UCSD-AML1 (cell line): ENCODE data around the gene HPCAL1.

ENCODE experiments used
- DNase-seq: peaks from one replicate; lab custom pipeline; 2025; ENCODE audit not compliant: unreplicated experiment; lab: John Stamatoyannopoulos, UW

The HPCAL1 gene

GRCh38 chr2:10352361-10352760, 49.7 kb downstream of the HPCAL1 start:
- DNase-seq = no peak

- DNase-seq = no peak
Measured at GRCh38 chr2:10352972-10353371, 50.3 kb downstream of the HPCAL1 start.

DNA sequence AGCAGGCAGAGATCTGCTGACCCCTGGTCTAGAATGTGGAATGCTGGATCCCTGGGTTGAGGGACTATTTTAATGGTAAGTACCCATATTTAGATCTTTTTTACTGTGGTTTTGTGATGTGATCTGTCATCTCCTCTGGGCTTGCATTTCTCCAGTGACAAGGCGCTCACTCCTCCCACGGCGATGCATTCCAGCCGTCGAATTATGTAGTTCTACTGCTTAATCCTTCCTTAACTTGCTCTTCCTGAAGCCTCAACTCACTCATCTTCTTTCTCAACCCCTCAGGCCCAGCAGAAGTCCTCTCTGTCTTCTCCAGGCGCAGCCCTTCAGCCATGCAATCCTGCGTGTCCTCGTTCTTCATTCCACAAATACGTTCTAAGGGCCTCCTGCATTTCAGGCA, 51.2 kb downstream of the HPCAL1 start:
- DNase-seq = no peak

GRCh38 chr2:10354399-10354798, 51.7 kb downstream of the HPCAL1 start:
- DNase-seq = no peak

- no peak for DNase-seq
Measured at GRCh38 chr2:10355471-10356438, 53.1 kb downstream of the HPCAL1 start.

GRCh38 chr2:10356439-10356811, 53.7 kb downstream of the HPCAL1 start:
- DNase-seq = no peak

- no peak for DNase-seq
Measured at GRCh38 chr2:10357193-10358169, 54.8 kb downstream of the HPCAL1 start.

DNA sequence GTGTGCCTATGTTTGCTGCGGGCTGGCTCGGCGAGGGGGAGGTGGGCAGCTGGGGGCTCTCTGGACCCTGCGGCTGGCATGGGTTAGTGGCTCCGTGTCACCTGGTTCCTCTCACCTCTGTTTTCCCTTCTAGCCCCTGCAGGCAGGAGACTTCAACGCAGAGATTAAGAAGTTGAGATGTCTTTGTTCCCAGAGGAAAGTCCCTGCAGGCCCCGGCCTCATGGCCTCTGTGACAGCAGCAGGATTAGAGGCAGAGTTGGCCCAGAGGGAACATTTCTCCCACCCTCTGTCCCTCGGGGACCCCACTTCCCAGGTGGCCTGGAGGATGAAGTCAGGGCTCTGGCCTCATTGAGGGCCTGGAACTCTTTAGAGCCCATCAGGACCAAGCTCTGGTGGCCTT, 56.5 kb downstream of the HPCAL1 start:
- no peak for DNase-seq

GRCh38 chr2:10359731-10360329, 57.1 kb downstream of the HPCAL1 start:
- no peak for DNase-seq

- DNase-seq = no peak
Measured at GRCh38 chr2:10360460-10360849, 57.8 kb downstream of the HPCAL1 start.

- DNase-seq = no peak
Measured at GRCh38 chr2:10360850-10361588, 58.3 kb downstream of the HPCAL1 start.

DNA sequence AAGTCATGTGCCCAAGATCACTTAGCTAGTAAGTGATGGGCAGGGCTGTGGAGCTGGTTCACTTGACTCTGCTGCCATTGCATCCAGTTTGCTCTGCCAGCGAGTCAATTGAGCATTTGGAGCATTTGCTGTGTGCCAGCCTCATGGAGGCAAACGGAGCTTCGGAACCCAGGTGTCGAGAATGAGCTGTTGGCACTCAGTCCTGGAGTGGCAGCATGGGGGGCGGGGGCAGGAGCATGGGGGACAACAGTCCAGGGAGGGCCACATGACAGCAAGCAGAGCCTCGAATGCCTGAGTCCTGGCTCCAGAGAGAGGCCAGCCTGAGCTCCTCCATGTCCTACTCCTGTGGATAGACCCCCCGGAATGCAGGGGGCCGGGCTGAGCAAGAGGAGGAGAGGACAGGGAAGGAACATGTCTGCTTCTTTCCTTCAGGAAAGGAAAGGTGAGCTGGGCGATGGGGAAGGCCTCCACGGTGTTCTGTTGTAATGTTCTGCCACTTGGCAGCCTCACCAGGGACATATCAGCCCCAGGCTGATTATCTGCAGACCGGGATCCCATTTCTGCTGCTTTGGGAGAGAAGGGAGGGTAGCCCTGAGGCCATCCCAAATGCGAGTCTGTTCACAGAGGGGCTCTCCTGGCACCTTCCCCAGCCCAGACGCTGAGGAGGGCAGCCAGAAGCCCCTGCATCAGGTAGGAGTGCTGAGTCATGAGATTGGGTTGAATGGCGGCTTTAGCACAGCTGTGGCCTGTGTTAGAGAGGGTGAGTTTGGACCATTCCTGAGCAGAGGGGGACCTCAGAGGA, 59.6 kb downstream of the HPCAL1 start:
- no peak for DNase-seq

DNA sequence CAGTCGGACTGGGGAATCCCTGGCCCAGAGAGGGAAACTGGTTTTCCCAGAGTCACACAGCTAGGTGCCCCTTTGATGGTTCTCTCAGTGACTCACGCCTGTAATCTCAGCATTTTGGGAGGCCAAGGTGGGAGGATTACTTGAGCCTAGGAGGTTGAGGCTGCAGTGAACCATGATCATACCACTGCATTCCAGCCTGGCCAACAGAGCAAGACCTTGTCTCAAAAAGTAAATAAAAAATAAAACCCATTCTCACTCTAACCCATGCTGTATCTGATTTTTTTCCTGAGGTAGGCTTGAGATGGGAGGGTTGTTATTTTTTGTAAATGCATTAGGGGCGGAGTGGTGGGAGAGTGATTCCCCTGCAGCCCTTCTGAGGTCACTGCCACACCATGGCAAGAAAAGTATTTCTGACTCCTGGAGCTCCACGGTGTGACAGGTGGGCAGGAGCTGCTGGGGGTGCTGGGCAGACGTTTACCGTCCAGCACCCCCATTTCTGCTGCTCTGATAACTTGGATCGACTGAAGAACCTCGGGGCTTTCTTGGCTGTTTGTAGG, 60.3 kb downstream of the HPCAL1 start:
- no peak for DNase-seq

DNA sequence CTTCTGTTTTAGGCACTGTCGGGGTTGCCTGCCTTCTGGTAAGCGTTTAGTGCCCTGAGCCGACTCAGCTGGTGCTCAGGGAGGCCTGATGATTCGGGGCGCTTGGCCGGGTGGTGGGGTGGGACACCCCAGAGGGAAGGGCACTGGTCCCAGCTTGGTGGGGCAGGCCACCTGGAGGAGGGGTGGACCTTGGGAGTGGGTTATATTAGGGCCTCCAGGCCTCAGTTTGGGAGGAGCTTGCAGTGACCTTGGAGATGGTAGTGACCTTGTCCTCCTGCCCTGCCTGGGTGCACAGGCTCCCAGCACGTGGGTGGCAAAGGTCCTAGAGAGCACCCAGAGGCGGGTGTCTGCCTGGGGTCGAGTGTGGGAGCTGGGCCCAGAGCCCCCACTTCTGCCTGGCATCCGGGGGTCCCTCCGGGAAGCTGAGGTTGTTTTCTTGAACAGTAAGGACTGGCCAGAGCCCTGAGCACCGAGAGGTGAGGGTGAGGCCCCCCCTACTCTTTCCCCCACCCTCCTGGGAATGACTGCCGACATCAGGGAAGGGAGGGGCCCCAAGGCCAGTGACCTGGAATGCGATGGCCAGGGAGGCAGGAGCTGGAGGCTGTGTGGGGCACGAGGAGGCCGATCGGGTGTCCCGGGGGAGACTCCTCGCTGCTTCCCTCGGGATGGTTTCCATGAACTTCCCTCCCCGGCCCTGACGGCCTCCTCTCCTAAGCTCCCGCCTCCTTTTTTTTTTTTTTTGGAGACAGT, 61.3 kb downstream of the HPCAL1 start:
- no peak for DNase-seq

GRCh38 chr2:10365412-10365811, 62.7 kb downstream of the HPCAL1 start:
- no peak for DNase-seq

DNA sequence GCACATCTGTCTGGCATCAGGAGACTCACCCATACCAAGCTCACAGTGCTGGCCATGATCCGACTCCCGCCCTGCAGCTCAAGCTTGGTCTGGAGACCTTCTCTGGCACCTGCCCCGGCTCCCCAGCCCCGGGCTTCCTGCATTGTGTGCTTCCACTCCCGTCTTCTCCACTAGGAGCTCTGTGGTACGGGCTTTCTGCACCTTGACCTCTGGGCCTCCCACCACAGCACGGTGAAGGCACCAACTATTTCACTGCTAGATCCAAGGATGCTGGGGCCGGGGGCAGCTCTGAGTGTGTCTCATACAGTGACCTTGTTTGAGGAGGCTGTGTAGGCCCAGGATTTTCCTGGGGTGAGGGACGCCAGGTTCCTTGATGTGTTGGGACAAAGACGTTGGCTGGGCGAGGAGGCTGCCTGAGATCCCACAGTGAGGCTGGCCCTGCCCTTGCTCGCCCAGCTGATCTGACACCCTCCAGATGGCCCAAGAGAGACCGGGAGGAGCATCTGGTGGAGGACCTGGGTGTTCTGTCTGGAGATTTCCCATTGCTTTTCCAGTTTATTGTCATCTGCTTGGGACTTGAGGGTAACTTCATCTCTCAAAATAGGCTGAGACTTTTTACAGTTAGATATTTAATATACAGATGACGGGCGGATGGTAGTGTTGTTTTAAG, 64.0 kb downstream of the HPCAL1 start:
- DNase-seq = no peak

DNA sequence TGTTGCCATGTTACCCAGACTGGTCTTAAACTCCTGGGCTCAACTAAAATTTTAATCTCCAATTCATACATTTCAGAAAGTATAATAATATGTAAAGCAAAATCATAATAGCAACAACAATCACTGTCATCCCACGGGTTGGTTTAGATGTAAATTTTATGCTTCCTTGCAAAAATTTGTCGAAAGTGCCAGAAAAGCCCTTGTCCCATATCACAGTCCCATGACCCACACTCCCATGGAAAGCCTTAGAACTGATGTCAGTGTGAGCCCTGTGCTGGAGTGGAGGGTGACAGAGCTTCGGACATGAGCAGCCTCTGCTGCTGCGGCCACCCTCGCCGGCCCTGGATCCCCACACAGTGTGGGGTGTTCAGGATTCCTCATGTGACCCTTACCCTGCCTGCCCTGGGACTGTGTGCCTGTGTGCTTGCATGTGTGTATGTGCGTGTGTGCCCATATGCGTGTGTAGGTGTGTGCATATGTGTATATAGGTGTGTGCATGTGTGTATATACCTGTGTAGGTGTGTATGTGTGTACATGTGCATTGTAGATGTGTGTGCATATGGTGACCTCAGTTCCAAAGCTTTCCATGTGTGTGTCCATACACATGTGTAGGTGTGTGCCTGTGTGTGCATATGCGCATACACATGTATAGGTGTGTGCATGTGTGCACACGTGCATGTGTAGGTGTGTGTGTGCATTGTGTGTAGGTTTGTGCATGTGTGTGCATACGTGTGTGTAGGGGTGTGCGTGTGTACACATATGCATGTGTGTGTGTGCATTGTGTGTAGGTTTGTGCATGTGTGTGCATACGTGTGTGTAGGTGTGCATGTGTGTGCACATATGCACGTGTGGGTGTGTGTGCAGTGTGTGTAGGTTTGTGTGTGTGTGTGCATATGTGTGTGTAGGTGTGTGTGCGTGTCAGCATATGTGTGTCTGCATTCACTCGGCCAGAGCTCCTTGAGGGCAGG, 65.1 kb downstream of the HPCAL1 start:
- DNase-seq = no peak
